Activated CD4-positive, CD25-positive, alpha-beta regulatory T cell (primary cell): ENCODE data around the gene SSBP3.

Experiments used
- DNase-seq, 4 experiments: peaks; one replicate each; lab custom pipeline; 2025; lab: John Stamatoyannopoulos, UW

The SSBP3 gene

DNA sequence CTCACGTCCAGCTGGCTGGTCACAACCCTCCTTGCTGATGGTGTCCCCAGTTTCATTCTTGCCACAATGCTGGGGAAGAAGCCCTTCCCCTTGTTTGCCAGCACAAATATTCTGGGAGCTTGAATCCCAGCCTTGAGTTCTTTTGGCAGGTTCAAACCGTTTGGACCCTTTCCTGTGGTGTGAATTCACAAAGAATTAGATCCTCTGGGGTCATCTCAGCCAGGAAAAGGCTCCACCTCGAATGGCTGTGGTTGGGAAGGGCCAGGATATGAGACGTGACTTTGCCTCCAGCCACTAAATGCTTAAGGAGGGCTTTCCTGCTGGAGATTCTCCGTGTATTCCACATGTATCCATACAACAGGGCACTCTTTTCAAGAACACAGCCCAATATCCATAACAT, 139.3 kb downstream of the SSBP3 start:
- no peak for DNase-seq

DNA sequence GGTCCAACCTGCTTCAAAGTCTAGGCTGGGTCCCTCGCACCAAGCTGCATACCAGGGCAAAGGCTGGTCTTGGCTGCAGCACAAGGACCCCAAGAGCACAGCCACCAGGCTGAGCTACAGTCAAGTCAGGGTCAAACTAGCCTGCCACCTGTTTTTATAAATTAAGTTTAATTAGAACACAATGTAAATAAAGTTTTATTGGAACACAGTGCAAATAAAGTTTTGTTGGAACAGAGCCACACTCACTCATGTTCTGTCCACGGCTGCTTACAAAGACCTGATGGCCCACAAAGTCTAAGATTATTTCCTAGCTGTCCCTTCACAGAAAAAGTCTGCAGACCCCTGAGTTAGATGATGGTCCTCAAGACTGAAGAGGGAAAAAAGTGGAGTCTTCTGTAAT, 140.0 kb downstream of the SSBP3 start:
- no peak for DNase-seq

DNA sequence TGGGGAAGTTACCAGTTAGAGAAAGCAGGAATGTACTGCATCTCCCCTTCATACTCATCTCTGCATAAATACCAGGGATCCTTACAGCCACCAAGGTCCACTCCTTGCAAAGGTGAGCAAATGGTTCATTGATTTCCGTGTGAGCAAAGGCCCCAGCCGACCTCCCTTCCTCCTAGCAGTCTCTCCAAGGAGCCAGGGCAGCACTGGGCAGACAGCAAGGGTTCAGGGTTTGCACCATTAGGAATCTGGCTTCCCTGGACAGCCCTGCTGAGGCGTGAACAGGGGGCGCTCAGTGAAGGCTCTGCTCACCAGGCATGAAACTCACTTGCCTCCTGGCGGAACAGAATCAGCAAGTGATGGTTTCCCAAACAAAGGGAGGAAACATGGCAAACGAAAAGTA, 140.5 kb downstream of the SSBP3 start:
- DNase-seq: no peak

DNA sequence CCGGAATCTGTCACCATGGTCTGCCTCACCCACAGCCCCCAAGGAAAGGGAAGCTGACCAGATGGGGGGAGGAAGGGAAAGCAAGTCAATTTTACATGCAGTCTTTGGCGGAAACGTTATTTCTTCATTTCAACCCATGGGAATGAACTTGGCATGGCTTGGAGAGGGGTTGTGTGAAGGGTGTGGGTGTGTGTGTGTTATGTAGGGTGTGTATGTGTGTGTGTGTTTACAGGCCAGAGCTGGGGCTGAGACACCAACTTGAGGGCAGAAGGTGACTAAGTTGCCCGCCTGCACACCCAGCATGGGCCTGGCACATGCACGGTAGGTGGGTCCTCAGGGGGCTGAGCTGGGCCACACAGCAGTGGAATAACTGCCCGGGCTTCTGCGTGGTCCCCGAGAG, 141.1 kb downstream of the SSBP3 start:
- DNase-seq: no peak

DNA sequence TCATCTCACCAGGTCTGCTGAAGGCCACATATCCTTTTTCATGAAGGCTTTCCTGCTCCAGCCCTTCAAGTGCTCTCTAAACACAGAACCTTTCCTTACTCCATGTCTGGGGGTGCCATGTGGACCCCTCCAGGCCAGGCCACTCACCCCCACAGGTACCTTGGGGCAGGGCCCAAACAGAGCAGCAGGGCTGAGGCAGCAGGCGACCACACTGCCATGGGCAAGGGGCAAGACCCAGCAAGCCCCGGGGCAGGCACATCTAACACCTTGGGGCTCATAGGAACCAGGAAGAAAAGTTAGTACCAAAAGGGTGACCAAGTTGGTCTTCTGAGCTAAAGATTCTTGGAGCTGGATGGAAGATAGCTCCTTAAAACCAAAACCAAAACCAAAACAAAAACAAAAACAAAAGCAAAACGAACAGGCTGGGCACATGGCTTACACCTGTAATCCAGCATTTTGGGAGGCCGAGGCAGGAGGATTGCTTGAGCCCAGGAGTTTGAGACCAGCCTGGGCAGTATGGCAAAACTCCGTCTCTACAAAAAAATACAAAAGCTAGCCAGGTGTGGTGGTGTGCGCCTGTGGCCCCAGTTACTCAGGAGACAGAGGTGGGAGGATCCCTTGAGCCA, 142.5 kb downstream of the SSBP3 start:
- no peak for DNase-seq

DNA sequence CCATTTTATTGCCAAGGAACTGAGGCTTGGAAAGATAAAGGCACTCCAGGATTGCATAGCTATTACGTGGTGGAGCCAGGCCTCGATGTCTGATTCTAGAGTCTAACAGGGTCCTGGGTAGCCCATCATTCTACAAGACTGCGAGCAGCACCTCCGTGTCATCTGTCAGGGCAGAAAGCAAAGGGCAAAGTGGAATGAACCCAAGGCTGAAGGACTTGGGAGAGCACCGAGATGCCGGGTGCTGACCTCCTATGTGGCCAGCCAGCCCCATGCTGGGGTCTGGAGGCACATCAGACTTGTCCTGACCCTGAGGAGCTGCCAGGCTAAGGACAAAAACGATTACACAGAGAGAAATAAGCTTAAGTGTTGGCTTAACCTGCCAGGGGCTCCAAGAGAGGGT, 143.9 kb downstream of the SSBP3 start:
- DNase-seq: no peak

DNA sequence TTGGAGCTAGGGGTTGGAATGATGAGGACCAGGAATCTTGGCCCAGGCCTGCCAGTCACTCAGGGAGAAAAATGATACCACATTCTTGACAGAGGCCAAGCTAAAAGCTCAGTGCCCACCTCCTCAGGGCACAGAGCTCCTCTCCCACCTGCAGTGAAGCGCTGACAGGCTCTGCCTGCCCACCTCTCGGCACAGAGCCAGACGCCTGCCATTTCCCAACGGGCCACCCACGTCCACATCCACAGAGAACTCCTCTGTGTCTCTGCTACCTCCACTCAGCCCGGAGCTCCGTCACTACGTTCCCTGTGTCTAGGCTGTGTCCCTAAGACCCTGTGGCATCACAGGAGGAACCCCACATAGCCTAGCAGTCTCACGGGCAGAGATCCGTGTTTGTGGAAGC, 145.4 kb downstream of the SSBP3 start:
- DNase-seq: no peak

DNA sequence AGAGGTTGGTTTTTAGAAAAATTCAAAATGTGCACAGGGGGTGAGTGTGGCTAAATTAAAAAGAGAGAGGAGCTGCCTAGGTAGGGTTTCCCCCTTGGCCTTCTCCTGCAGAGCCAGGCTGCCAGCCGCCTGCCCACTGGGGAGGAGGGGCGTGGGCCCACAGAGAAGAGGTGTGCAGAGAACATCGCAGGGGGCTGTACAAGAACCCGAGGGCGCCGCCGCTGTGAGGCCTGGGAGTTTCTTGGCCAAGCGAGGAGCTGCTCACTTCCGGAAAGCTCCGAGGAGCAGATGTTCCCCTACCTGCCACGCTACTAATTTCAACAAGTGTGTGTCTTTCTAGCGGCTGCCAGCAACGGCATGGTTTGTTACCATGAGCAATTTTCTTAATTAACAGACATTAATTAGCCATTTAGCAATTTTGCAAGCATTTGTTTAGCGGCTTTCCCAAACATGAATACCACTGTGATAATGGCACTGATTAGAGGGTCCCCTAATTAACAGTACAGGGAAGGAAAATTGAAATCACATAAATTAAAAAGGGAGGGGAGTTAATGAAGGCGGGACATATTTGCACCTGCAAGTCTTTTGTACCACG, 146.6 kb downstream of the SSBP3 start:
- DNase-seq: no peak

DNA sequence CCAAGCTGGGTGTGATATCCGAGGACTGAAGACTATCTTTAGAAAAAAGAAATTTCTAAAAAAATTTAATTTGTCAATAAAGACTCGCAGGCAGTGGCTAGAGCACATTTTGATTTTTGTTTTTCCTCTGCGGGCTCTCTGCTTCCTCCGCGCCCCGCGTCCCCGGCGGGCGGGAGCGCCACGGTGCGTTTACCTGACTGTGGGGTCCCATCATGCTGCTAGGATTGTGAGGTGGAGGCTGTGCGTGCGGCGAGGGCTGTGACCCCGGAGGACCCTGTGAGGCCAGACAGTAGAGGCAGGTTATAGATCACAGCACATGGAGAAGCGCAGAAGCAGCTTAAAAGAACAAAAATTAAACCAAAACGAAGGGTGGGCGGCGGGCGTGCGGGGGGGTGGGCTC, 148.3 kb downstream of the SSBP3 start:
- DNase-seq: no peak

DNA sequence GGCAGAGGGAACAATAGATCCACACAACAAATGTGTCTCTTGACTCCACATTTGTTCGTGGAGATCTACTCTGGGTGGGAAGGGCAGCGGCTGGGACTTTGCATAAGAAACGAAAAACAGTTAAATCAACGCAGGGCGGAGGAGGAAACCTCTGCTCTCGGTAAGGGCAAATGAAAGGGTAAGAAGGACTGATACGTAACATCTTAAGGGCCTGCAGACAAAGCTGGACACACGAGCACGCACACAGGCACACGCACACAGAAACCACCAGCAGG, 148.9 kb downstream of the SSBP3 start:
- DNase-seq: no peak

DNA sequence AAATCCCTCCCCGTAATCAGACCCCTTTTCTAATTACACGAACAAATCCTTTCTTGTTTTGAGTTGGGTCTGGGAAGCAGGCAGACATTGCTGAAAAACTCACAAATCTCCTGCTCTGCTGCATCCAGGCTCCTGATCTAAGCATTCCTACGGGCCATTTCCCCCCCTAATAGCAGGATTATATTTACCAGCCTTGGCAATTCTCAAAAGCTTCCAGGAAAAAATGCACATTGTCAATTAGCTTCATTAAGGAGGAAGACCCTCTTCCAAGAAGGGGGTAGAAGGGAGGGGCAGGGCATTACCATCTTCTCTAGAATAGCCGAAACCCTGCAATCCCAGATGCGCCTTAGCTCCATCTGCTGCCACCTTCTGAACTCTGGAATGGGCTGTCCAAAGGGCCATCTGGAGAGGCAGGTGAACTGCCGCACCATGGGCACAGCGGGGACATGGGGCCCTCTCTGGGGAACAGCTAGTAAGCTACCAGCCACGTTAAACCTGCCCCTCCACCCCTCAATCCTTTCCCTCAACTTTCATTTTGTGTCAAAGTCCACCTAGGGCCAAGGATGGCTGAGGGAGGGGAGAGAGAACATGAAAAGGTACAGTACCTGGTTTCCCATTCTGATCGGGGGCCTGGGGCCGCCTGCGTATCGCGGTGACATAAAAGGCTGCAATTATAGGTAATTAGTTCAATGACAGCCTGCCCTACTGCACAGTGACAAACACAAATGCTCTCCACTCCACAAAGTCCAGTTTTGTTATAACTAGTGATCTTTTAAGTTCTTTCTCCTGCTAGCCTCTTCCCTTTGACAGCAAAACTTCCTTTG, 149.5 kb downstream of the SSBP3 start:
- no peak for DNase-seq

DNA sequence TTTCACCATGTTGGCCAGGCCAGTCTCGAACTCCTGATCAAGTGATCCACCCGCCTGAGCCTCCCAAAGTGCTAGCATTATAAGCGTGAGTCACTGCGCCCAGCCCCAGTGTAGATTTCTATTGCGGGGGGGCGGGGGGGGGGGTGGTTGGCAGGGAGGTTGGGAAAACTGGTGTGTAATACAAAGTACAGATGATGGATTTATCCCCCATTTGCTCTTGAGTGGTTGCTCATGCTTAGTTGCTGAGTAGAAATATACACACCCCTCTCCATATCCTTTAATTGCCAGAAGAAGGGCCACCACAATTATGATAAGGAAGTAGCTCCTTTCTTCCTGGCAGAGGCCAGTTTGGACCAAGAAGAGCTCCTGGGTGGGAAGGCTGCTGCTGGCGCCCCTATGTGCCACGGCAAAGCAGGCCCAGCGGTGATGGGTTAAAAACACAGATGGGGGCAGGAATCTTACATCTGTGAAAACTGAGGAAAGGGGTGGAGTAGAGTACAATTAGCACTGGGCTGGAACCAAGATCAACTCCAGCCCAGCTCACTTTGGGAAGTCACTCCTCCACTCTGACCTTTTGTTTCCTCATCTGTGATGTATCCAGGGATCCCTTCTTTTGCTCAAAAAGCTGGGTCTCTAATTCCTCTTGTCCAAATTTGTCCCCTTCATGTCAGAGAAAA, 151.0 kb downstream of the SSBP3 start:
- no peak for DNase-seq

DNA sequence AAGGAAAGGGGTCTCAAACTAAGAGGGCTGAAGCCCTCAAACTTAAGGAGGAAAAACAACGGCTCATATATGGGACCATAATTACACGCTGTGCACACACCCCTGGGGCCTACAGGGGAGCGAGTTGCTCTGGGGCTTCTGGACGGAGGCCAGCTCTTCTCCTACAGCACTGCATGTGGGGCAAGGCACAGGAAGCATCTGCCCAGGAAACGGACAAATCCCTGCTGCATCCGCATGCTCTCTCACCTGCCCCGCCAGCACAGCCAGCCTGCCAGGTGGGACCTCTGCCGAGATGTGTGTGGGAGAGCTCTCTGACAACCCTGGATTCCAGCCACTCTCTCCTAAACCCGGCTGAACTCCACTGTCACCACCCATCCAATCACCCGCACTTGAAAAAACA, 152.1 kb downstream of the SSBP3 start:
- no peak for DNase-seq

DNA sequence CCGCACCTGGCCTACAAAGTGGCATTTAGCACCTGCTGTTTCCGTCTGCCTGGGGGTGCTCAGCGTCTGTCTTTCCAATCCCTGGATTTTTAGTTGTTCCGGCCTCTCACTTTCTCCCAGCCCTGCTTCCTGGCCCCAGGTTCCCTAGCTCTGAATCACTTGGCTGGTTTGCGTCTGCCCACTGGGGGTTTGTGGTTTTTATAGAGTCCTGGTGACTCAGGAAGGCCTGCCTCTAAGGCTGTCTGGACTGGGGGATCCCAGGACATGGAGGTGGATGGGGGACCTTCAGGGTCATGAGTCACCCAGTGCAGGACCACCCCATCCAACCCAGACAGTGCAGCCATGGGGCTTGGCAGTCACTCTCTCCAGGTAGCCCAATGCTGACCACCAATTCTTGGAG, 152.7 kb downstream of the SSBP3 start:
- DNase-seq: no peak

DNA sequence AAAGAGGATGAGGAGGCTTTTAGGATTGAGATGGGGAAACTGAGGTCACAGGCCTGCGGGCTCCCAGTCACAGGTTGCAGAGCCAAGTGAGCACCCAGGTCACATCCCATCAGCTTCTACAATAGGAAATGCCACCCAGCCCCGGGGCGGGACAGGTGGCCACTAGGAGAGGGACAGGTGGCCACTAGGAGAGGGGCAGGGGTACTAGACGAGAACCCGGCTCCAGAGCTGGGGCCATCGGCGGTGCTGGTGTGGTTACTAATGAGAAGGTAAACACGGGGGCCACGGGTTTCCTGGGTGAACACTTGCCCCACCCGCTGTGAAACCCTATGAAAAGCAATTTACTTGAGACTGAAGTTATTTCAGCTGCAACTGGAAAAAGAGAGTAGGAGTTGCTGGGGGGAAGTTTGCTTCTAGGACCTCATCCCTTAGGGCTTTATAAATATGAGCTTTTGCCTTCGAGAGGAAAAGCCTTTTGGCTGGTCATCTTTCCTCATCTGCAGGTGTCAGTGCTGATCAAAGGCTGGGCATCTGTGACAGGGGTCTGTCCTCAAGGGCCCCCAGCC, 153.7 kb downstream of the SSBP3 start:
- DNase-seq: no peak

DNA sequence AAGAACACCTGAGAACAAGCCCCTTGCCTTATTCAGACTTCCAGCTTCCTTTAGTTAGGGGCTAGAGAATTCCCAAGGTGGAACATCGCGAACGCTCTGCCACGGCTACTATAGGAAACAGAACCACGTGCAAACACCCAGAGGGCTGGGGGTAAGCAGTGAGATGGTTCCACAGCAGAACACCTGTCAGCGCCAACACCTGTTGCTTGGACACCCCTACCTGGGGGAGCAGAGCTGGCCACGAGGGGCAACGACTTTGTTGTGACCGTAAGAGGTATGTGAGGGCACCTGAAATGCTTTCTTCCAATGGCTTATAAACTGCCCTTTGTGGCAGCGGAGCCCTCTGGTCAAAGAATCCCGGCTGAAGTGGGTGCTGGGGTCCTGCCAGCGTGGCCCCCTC, 155.5 kb downstream of the SSBP3 start:
- DNase-seq: no peak

DNA sequence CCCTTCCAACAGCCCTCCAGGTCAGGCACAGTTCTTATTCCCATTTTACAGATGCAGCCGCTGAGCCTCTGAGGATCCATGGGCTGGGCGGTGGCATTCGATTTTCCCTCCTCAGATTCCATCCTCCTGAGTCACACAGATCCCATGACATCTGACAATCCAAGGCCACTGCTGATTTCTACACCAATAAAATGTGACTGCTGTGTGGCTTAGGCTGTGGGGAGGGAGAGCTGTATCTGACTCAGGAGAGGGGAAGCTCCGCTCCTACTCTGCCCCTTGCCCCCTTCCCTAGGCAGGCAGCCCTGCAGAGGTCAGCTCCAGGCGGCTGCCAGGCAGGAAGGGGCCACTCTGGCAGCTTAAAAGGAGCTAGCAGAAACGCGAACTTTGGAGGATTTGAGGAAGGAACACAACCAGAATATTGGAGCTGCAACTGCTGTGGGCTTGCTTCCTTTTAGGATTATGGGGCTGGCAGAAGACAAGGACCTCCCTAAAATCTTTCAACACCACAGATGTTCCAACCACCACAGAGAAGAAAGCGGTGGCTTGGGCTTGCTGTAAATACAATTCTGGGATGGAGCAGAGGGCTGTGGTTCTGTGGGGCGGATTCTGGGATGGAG, 156.3 kb downstream of the SSBP3 start:
- no peak for DNase-seq

DNA sequence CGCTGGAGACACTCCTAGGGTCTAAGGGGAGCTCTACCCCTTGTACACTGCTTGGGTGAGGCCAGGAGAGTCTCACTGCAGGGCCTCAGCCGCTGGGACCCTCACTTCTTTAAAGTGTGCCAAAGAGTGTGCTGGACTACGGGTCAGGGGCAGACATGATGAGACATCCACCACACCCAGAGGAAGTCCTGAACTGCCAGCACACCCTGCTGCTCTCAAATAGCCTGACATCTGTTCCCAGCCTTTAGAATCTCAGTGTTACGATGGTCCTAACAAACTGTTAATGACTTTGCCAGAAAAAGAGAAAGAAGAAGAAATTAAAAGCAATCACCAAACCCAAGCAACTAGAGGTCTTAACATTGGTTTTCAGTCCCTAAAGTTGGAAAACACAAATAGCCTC, 157.2 kb downstream of the SSBP3 start:
- DNase-seq: no peak

DNA sequence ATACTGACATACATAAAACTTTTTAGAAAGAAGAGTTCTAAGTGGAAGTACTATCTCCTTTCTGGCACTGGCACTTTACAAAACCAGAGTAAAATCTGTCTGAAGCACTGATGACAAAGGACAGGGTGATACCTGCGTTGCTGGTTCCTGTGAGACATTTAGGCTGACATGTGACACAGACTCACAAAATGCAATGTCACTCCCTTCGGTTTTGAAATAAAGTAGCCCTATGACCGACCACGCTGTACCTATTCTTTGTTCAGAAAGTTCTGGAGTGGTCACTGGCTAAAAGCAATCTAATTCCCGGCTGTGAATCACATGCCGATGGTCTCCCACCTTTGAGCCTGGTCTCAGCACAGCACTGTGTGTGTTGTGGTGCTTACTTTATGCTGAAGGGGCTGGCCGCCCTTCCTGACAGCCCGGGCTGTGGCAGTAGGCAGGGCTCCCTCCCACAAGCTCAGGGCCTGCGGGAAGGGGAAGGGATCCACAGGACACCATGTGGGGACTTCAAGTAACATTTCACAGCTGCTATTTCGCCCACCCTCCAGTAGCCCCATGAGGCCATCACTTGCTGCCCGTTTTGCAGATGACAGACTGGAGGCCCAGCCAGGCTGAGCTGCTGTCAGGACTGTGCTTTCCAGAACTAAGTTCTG, 158.2 kb downstream of the SSBP3 start:
- DNase-seq: no peak

DNA sequence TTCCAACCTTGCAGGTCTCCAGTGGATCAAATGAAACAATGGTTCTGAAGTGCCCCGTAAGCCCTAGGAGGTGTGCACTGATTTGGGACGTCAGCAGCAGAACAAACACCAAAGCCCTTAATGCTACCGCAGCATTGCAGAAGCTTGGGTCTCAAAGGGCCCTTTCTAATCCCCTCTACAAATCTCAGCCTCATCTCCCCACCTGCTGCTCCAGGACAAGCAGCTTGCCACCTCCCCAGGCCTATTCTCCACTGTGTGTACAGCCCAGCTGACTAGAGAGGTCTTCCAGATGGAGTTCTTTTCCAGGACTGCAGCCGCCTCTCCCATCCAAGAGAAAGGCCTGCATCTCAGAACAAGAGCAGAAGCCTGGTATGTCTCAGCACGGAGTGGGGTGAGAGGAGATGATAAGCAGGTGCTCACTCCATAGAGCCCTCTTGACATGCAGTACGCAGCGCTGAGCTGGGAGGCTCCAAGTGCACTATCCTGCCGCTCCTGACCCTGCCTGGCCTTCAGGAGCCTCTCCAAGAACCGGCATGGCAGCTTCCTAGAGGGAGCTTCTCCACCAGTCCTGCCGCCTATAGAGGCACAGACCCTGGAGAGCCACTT, 160.0 kb downstream of the SSBP3 start:
- DNase-seq: no peak

DNA sequence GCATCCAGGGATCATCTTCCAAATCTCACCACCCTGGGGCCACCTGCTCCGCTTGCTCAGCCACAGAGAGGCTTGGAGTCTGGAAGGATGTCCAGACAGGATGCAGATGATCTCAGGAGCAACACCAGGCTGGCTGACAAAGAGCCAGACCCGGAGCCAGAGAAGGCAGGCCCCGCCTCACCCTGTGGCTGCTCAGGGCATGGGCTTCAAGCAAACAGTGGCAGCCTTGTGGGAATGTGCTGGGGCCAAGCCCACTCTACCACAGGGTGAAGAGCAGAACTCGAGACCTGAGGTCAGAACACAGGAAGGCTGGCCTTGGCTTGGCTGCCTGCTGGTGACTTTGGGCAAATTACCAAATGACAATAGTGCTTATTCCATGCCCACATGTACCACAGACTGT, 160.7 kb downstream of the SSBP3 start:
- DNase-seq: no peak
